GM21529 (cell line): ENCODE results near the gene UBE3B.

Experiments used
- ATAC-seq: cut with Tn5 transposase; IDR thresholded peaks from one replicate; pipeline ENCODE4 v1.9.1; 2021; ENCODE audit not compliant: unreplicated experiment

UBE3B gene

GRCh38 chr12:109448707-109449390, 28.6 kb upstream of the UBE3B start:
- ATAC-seq = no peak

- ATAC-seq = no peak
These were observed 27.4 kb upstream of the UBE3B start for GRCh38 chr12:109449845-109450532.

GRCh38 chr12:109450980-109451379, 26.5 kb upstream of the UBE3B start:
- no peak for ATAC-seq

GRCh38 chr12:109451400-109451799, 26.0 kb upstream of the UBE3B start:
- no peak for ATAC-seq

- ATAC-seq = no peak
These were observed 24.9 kb upstream of the UBE3B start for GRCh38 chr12:109452489-109452888.

GRCh38 chr12:109455706-109456105, 21.7 kb upstream of the UBE3B start:
- no peak for ATAC-seq

- ATAC-seq = no peak
These were observed 19.3 kb upstream of the UBE3B start for GRCh38 chr12:109458086-109458485.

- no peak for ATAC-seq
These were observed 18.6 kb upstream of the UBE3B start for GRCh38 chr12:109458771-109459208.

GRCh38 chr12:109459247-109459646, 18.2 kb upstream of the UBE3B start:
- ATAC-seq = no peak

- ATAC-seq = no peak
These were observed 16.9 kb upstream of the UBE3B start for GRCh38 chr12:109460538-109460937.

- ATAC-seq = no peak
These were observed 16.2 kb upstream of the UBE3B start for GRCh38 chr12:109461049-109461845.

- no peak for ATAC-seq
These were observed 15.3 kb upstream of the UBE3B start for GRCh38 chr12:109461846-109462756.

- ATAC-seq = no peak
These were observed 14.4 kb upstream of the UBE3B start for GRCh38 chr12:109462868-109463692.

GRCh38 chr12:109463756-109464155, 13.7 kb upstream of the UBE3B start:
- ATAC-seq = no peak

GRCh38 chr12:109464642-109465351, 12.6 kb upstream of the UBE3B start:
- no peak for ATAC-seq

GRCh38 chr12:109466305-109466704, 11.1 kb upstream of the UBE3B start:
- ATAC-seq = no peak

- ATAC-seq = no peak
These were observed 10.6 kb upstream of the UBE3B start for GRCh38 chr12:109466821-109467220.

- ATAC-seq = no peak
These were observed 9.3 kb upstream of the UBE3B start for GRCh38 chr12:109467978-109468676.

GRCh38 chr12:109469517-109469916, 7.9 kb upstream of the UBE3B start:
- no peak for ATAC-seq
